ENCODE measurements around the gene DHRS7. TPM values are rescaled to one million over a fixed set of nuclear protein-coding genes. Genes with fewer than 3 reads are reported as not detected.

The DHRS7 gene
- 116 and 162 TPM in 2 replicates for total RNA-seq

GRCh38 chr14:60164712-60165546 is at the start of gene DHRS7:
Gene DHRS7, minus strand, starts transcription at chr14:60165398. Its CDS starts 89 bp downstream, at chr14:60165309.

Other genes with a start within 250 kb of the DHRS7 start
- not detected in 2 replicates for gene LRRC9, start 245.3 kb downstream of the DHRS7 start, total RNA-seq
- gene PCNX4, start 73.5 kb downstream of the DHRS7 start, total RNA-seq = 29.2 and 35.6 TPM in 2 replicates
- gene PPM1A, start 83.8 kb upstream of the DHRS7 start, total RNA-seq = 11.2 and 15.5 TPM in 2 replicates

All from hair follicular keratinocyte (primary cell).